HG03045 (cell line): ENCODE measurements around the gene TEDC1.
A peak's percentile ranks its signal among the peaks of the same experiment; 100 is the strongest.

Experiments used
- ATAC-seq: cut with Tn5 transposase; IDR thresholded peaks from one replicate; pipeline ENCODE4 v1.9.1; 2021; ENCODE audit warnings: mild to moderate bottlenecking, moderate library complexity; ENCODE audit not compliant: unreplicated experiment

The TEDC1 gene

GRCh38 chr14:105484069-105484996 is 6.7 kb upstream of the TEDC1 start:
- no peak for ATAC-seq

GRCh38 chr14:105484997-105485393 is 6.1 kb upstream of the TEDC1 start:
- ATAC-seq, result no peak

- ATAC-seq, result no peak
Observed at GRCh38 chr14:105485739-105486162, 5.3 kb upstream of the TEDC1 start.

- no peak for ATAC-seq
Observed at GRCh38 chr14:105486163-105486973, 4.7 kb upstream of the TEDC1 start, which contains the start of gene CRIP1. Gene CRIP1, plus strand, starts transcription at chr14:105486886. Its CDS starts 374 bp downstream, at chr14:105487260.

GRCh38 chr14:105486974-105487448 is 4.0 kb upstream of the TEDC1 start:
- ATAC-seq, result no peak

GRCh38 chr14:105487449-105487985 is 3.5 kb upstream of the TEDC1 start:
- ATAC-seq, result no peak

- no peak for ATAC-seq
Observed at GRCh38 chr14:105487986-105488777, 2.9 kb upstream of the TEDC1 start.

- no peak for ATAC-seq
Observed at GRCh38 chr14:105488781-105489541, 2.1 kb upstream of the TEDC1 start.

GRCh38 chr14:105489542-105490266 is 1.3 kb upstream of the TEDC1 start:
- no peak for ATAC-seq

- ATAC-seq, result peak; percentile 5
Observed at GRCh38 chr14:105490267-105490571, 827 bp upstream of the TEDC1 start.

- no peak for ATAC-seq
Observed at GRCh38 chr14:105491366-105491973, 424 bp downstream of the TEDC1 start.

- ATAC-seq, result no peak
Observed at GRCh38 chr14:105492031-105492970, 1.3 kb downstream of the TEDC1 start.

- no peak for ATAC-seq
Observed at GRCh38 chr14:105492971-105493871, 2.2 kb downstream of the TEDC1 start.

GRCh38 chr14:105493921-105494605 is 3.0 kb downstream of the TEDC1 start:
- no peak for ATAC-seq

GRCh38 chr14:105494606-105494929 is 3.5 kb downstream of the TEDC1 start:
- ATAC-seq, result no peak
